ENCODE results near the gene NUP210L. TPM values are rescaled to one million over a fixed set of nuclear protein-coding genes. Genes with fewer than 3 reads are reported as not detected.
A peak's percentile ranks its signal among the peaks of the same experiment; 100 is the strongest.

NUP210L gene
- total and polyA plus RNA-seq, 2 of the 13 experiments (the other 11 are each of a cell fraction or from before 2014, with no cell fraction given), result not detected

- TF ChIP-seq MZF1 (CRISPR knock-in tag; IDR thresholded peaks at IDR 0.05; ENCODE audit: borderline replicate concordance), result no peak
- TF ChIP-seq SIN3B (IDR thresholded peaks at IDR 0.05; ENCODE audit: low read length), result peak; percentile 27; the same call in 1 of the 2 replicates
- no peak for TF ChIP-seq ZNF333 (CRISPR knock-in tag; IDR thresholded peaks at IDR 0.05; ENCODE audit: borderline replicate concordance)
- TF ChIP-seq SIX1 (CRISPR knock-in tag; IDR thresholded peaks at IDR 0.05; ENCODE audit: borderline replicate concordance), result no peak
- TF ChIP-seq IRF9 (CRISPR knock-in tag; IDR thresholded peaks at IDR 0.05; ENCODE audit: borderline replicate concordance), result 0 out of 2 replicates have a peak, but pooled peaks have one; percentile 29
- peak; percentile 65; the same call in 1 of the 2 replicates for TF ChIP-seq HOXA5 (CRISPR knock-in tag; IDR thresholded peaks at IDR 0.05)
- TF ChIP-seq ETV5 (CRISPR knock-in tag; IDR thresholded peaks at IDR 0.05; ENCODE audit: borderline replicate concordance), result peak; percentile 89
- peak; percentile 86 for TF ChIP-seq TBX2 (CRISPR knock-in tag; IDR thresholded peaks at IDR 0.05; ENCODE audit: borderline replicate concordance)
- TF ChIP-seq ZSCAN31 (CRISPR knock-in tag; IDR thresholded peaks at IDR 0.05; ENCODE audit: low read depth), result peak; percentile 92
- TF ChIP-seq PLRG1 (conservative IDR thresholded peaks at IDR 0.05), result no peak
- TF ChIP-seq MED13 (CRISPR knock-in tag; IDR thresholded peaks at IDR 0.05), result no peak
- TF ChIP-seq KIAA2018 (CRISPR knock-in tag; IDR thresholded peaks at IDR 0.05; ENCODE audit: borderline replicate concordance), result no peak
- TF ChIP-seq ZFX (CRISPR knock-in tag; IDR thresholded peaks at IDR 0.05; ENCODE audit: low read depth), result peak; percentile 87
- no peak for TF ChIP-seq CENPX (CRISPR knock-in tag; IDR thresholded peaks at IDR 0.05)
- peak; percentile 64; the same call in 1 of the 2 replicates for TF ChIP-seq PHF21A (CRISPR knock-in tag; IDR thresholded peaks at IDR 0.05)
- TF ChIP-seq TERF1 (CRISPR knock-in tag; IDR thresholded peaks at IDR 0.05), result no peak
- TF ChIP-seq ZNF556 (CRISPR knock-in tag; IDR thresholded peaks at IDR 0.05; ENCODE audit: borderline replicate concordance), result no peak
- TF ChIP-seq U2AF1 (optimal IDR thresholded peaks at IDR 0.05; ENCODE audit: low read depth, low read length), result no peak
- TF ChIP-seq ZNF205 (CRISPR knock-in tag; IDR thresholded peaks at IDR 0.05), result peak; percentile 81
- peak; percentile 78 for TF ChIP-seq ZMYM4 (CRISPR knock-in tag; IDR thresholded peaks at IDR 0.05)
These were observed 28.4 kb upstream of the NUP210L start (continued) for GRCh38 chr1:154183046-154183915.

All from HepG2 (cell line).